Brain microvascular endothelial cell (primary cell): ENCODE results near the gene DENND5B.

Experiments
- DNase-seq: peaks from one replicate; pipeline ENCODE4 v3.0.0-alpha.2; 2020
- H3K27ac ChIP-seq: fragments of 250-450 bp; sonication (Bioruptor Pico); 2 replicates; pipeline ENCODE4 v1.5.1; 2020; ENCODE audit warnings: mild to moderate bottlenecking, moderate library complexity
- H3K27me3 ChIP-seq: fragments of 250-450 bp; sonication (Bioruptor Pico); replicated peaks from 2 replicates; pipeline ENCODE4 v1.5.1; 2020; ENCODE audit warnings: mild to moderate bottlenecking
- H3K36me3 ChIP-seq: fragments of 250-450 bp; sonication (Bioruptor Pico); replicated peaks from 2 replicates; pipeline ENCODE4 v1.5.1; 2020; ENCODE audit warnings: mild to moderate bottlenecking
- H3K4me3 ChIP-seq: 2 replicates; pipeline ENCODE4 v1.5.1; 2011; ENCODE audit warnings: low read depth, mild to moderate bottlenecking, control low read depth, low read length, moderate library complexity
- in situ Hi-C: cut with HindIII; loops from 2 replicates; pipeline ENCODE4 v1.10.0; 2017; ENCODE audit warnings: low sequenced_read_pairs, low pct_ligation_motif_present
- TF ChIP-seq, protein P1 (sequence below): IDR thresholded peaks from 2 replicates; pipeline ENCODE4 v1.5.1; 2011; ENCODE audit warnings: low read depth, mild to moderate bottlenecking, moderate library complexity, low read length, control low read depth, inconsistent platforms; ENCODE audit errors: missing control alignments

Gene DENND5B

DNA sequence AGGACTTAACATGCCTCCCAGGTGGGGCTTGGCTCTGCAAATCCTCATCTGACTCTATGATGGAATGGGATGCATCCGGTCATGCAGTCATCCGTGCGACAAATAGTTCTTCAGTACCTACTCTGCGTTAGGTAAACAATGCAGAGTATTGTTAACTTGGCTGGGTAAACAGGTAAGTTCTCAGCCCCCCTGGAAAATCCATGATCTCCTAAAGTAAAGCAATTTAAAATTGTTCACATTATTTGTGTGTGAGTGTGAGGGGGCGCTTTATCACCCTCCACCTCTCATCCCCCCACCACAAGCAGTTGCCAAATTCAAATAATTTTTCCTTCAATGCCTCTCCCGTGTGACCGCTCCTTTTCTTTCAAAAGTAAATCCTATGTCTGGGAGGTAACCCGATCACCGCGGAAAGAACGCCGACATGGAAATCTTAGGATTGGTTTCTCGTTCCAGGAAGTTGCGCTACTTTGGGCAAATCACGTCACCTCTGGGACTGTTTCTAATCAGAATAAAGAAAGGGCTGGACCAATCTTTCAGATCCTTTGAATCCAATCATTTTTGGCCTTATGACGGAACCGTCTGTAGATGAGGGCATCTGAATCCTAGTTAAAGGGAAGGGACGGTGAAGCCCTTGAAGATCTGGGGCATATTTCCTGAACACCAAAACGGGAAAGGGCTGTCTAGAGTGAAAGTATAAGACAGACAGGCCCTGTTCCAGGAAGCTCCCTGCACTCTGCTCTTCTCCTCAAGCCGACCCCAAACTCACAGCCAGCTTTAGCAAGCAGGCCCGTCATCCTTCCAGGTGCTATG is 221.0 kb downstream of the DENND5B start:
- TF ChIP-seq, protein P1, sequence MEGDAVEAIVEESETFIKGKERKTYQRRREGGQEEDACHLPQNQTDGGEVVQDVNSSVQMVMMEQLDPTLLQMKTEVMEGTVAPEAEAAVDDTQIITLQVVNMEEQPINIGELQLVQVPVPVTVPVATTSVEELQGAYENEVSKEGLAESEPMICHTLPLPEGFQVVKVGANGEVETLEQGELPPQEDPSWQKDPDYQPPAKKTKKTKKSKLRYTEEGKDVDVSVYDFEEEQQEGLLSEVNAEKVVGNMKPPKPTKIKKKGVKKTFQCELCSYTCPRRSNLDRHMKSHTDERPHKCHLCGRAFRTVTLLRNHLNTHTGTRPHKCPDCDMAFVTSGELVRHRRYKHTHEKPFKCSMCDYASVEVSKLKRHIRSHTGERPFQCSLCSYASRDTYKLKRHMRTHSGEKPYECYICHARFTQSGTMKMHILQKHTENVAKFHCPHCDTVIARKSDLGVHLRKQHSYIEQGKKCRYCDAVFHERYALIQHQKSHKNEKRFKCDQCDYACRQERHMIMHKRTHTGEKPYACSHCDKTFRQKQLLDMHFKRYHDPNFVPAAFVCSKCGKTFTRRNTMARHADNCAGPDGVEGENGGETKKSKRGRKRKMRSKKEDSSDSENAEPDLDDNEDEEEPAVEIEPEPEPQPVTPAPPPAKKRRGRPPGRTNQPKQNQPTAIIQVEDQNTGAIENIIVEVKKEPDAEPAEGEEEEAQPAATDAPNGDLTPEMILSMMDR = no peak
- H3K27ac ChIP-seq = no peak overlapping the region
- no peaks in the 10 kb centered on the region for H3K27me3 ChIP-seq
- in situ Hi-C loops = no loop called here
- H3K36me3 ChIP-seq = no peaks in the 10 kb centered on the region
- DNase-seq = peak; percentile 24
- peak overlapping the region; percentile 27 for H3K4me3 ChIP-seq

DNA sequence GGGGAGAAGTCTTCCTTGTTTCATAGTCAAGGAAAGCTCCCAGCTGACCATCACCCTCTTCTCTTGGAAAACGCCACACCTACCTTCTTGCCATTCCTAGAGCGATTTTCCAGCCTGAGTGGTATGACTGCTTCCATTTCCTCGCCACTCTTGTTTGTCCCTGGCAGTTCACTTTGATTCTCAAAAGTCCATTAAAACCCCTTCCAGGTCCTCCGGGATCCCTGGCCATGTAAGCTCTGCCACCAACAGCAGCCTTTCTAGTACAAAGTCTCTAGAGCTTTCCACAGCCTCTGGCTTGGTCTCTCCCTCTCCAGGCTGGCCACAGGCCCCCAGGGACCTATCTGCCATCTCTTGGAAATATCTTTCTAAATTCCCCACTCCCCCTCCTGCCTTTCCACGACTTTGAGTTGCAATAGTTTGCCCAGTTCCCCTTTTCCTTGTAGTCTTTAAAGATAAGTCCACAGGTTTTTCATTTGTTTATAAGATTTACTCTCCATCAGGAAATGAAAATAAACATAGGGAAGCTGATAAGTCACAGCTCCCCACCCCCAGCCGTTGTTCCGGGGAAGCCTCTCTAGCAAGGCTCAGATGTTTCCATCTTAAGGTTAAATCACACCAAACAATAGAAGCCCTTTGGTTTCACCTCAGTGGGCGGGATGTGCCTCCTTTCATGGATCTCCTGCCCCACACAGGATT is 222.1 kb downstream of the DENND5B start:
- no peak overlapping the region for H3K4me3 ChIP-seq
- no peaks in the 10 kb centered on the region for H3K27me3 ChIP-seq
- H3K36me3 ChIP-seq = no peaks in the 10 kb centered on the region
- in situ Hi-C loops = no loop called here
- H3K27ac ChIP-seq = no peak overlapping the region
- no peak for DNase-seq
- TF ChIP-seq, protein P1 = no peak

DNA sequence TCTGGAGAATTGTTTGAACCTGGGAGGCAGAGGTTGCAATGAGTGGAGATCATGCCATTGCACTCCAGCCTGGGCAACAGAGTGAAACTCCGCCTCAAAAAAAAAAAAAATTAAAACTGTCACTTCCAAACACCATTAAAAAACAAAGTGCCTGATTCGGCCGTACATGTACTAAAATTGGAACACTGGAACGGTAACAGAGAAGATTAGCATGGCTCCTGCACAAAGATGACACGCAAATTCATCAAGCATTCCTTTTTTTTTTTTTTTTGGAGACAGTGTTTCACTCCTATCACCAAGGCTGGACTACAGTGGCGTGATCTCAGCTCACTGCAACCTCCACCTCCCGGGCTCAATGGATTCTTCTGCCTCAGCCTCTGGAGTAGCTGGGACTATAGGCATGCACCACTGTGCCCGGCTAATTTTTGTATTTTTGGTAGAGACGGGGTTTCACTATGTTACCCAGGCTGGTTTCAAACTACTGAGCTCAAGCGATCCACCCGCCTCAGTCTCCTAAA is 224.8 kb downstream of the DENND5B start:
- Histone ChIP-seq H3K4me3 (no peak overlapping the region), H3K27ac (no peak overlapping the region), H3K27me3 (no peaks in the 10 kb centered on the region), H3K36me3 (no peaks in the 10 kb centered on the region)
- TF ChIP-seq, protein P1 = no peak
- in situ Hi-C loops = no loop called here
- no peak for DNase-seq

DNA sequence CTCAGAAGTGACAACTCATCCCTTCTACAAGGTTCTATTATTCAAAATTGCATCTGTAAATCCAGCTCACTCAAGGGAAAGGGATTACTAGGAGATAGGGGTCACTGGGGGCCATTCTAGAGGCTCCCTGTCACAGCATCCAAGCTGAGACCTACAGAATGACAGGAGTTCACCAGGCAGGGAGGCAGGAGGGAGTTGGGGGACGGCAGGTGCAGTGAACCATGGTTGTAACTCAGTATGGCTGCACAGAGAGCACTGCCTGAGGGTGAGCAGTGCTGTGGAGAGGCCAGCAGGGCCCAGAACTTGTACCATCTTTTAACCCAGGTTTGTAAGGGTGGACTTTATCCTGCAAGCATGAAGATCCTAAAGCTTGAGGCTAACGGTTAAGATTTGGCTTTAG is 227.1 kb downstream of the DENND5B start:
- Histone ChIP-seq H3K36me3 (no peaks in the 10 kb centered on the region), H3K27me3 (no peaks in the 10 kb centered on the region), H3K4me3 (no peak overlapping the region), H3K27ac (no peak overlapping the region)
- DNase-seq = no peak
- TF ChIP-seq, protein P1 = no peak
- in situ Hi-C loops = no loop called here

DNA sequence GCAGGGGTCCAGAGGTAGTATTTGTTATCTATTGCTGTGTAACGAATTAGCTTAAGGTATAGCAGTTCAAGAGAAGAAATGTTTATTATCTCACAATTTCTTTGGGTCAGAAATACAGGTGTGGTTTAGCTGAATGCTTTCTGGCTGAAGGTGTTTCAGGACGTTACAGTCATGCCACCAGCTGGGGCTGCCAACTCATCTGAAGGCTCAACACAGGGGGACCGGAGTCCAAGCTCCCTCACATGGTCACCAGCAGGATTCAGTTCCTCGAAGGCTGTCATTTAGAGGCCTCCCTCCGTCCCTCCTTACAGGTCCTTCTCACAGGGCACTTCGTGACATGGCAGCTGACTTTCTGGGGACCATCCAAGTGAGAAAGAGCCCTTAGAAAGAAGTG is 227.5 kb downstream of the DENND5B start:
- TF ChIP-seq, protein P1 = no peak
- in situ Hi-C loops = no loop called here
- H3K27me3 ChIP-seq = no peaks in the 10 kb centered on the region
- no peak overlapping the region for H3K4me3 ChIP-seq
- DNase-seq = no peak
- H3K27ac ChIP-seq = no peak overlapping the region
- H3K36me3 ChIP-seq = no peaks in the 10 kb centered on the region
